ENCODE results near the gene KIF19.
"Not testable (repeated sequence)": the region's sequence is repeated elsewhere in the genome, so short reads cannot be mapped to it uniquely, and the experiment has no call there.

The KIF19 gene

GRCh38 chr17:74325743-74326379, at the start of gene KIF19:
KIF19 (plus strand) TSS chr17:74326226; CDS start chr17:74326350, 124 bp downstream.
- peak within 1 kb of the TSS; percentile 51; the same call in 1 of the 2 replicates for H3K4me2 ChIP-seq (ENCODE audit: low read depth, low read length)
- H3F3A ChIP-seq (ENCODE audit: insufficient read depth, low read length): no peaks in the 10 kb centered on the region
- no peak for TF ChIP-seq EZH2 (optimal IDR thresholded peaks at IDR 0.05; ENCODE audit: low read depth, low read length)
- TF ChIP-seq CTCF (IDR thresholded peaks at IDR 0.05; ENCODE audit: low read length): no peak
- TF ChIP-seq EZH2phosphoT487 (IDR thresholded peaks at IDR 0.05; ENCODE audit: low read length): no peak
- H3K9me2 ChIP-seq (replicated peaks; ENCODE audit: insufficient read depth, low read length): no peaks in the 10 kb centered on the region
- H2AFZ ChIP-seq (ENCODE audit: low read length): no peak within 1 kb of the TSS
- no peaks in the 10 kb centered on the region for H4K20me1 ChIP-seq (ENCODE audit: insufficient read depth, low read length)
- 0 out of 2 replicates have a peak, but pooled peaks cover 7% of the 10 kb centered on the region for H3K4me1 ChIP-seq (ENCODE audit: low read length)
- peak; percentile 39 for DNase-seq
- no peaks in the 10 kb centered on the region for H3K79me2 ChIP-seq (ENCODE audit: low read length)
- no peaks in the 10 kb centered on the region for H3K9me3 ChIP-seq (replicated peaks; ENCODE audit: insufficient read depth, low read length)
- no peaks in the 10 kb centered on the region for H3K36me3 ChIP-seq (replicated peaks; ENCODE audit: insufficient read depth, low read length)
- H3K9ac ChIP-seq (ENCODE audit: low read length): no peak within 1 kb of the TSS
- peaks cover 54% of the 10 kb centered on the region for H3K27me3 ChIP-seq (replicated peaks; ENCODE audit: insufficient read depth, low read length)
- H3K4me3 ChIP-seq (ENCODE audit: low read length): no peak within 1 kb of the TSS; the same call in 1 of the 2 replicates
- H3K27ac ChIP-seq (ENCODE audit: low read length): no peak within 1 kb of the TSS

- Histone ChIP-seq H3K36me3 (replicated peaks; ENCODE audit: insufficient read depth, low read length) (no peaks in the 10 kb centered on the region), H3K9me2 (replicated peaks; ENCODE audit: insufficient read depth, low read length) (no peaks in the 10 kb centered on the region), H3K79me2 (ENCODE audit: low read length) (no peaks in the 10 kb centered on the region), H3F3A (ENCODE audit: insufficient read depth, low read length) (no peaks in the 10 kb centered on the region), H4K20me1 (ENCODE audit: insufficient read depth, low read length) (no peaks in the 10 kb centered on the region), H3K9me3 (replicated peaks; ENCODE audit: insufficient read depth, low read length) (no peaks in the 10 kb centered on the region), H3K27ac (ENCODE audit: low read length) (no peak overlapping the region), H3K4me2 (ENCODE audit: low read depth, low read length) (no peak overlapping the region), H2AFZ (ENCODE audit: low read length) (no peak overlapping the region), H3K4me1 (ENCODE audit: low read length) (peaks cover 7% of the 10 kb centered on the region; the same call in 1 of the 2 replicates), H3K27me3 (replicated peaks; ENCODE audit: insufficient read depth, low read length) (peaks cover 69% of the 10 kb centered on the region), H3K4me3 (ENCODE audit: low read length) (no peak overlapping the region), H3K9ac (ENCODE audit: low read length) (no peak overlapping the region)
- no peak for DNase-seq
- no peak for TF ChIP-seq EZH2 (optimal IDR thresholded peaks at IDR 0.05; ENCODE audit: low read depth, low read length)
- no peak for TF ChIP-seq EZH2phosphoT487 (IDR thresholded peaks at IDR 0.05; ENCODE audit: low read length)
- TF ChIP-seq CTCF (IDR thresholded peaks at IDR 0.05; ENCODE audit: low read length): no peak
Observed at GRCh38 chr17:74276541-74277009, 49.5 kb upstream of the KIF19 start.

- Histone ChIP-seq H3K27ac (ENCODE audit: low read length) (no peak overlapping the region), H2AFZ (ENCODE audit: low read length) (no peak overlapping the region), H3F3A (ENCODE audit: insufficient read depth, low read length) (no peaks in the 10 kb centered on the region), H3K4me3 (ENCODE audit: low read length) (no peak overlapping the region), H3K9ac (ENCODE audit: low read length) (no peak overlapping the region), H3K27me3 (replicated peaks; ENCODE audit: insufficient read depth, low read length) (peaks cover 69% of the 10 kb centered on the region), H3K79me2 (ENCODE audit: low read length) (no peaks in the 10 kb centered on the region), H3K36me3 (replicated peaks; ENCODE audit: insufficient read depth, low read length) (no peaks in the 10 kb centered on the region), H3K9me2 (replicated peaks; ENCODE audit: insufficient read depth, low read length) (no peaks in the 10 kb centered on the region), H3K9me3 (replicated peaks; ENCODE audit: insufficient read depth, low read length) (no peaks in the 10 kb centered on the region), H3K4me2 (ENCODE audit: low read depth, low read length) (no peak overlapping the region), H3K4me1 (ENCODE audit: low read length) (peaks cover 7% of the 10 kb centered on the region; the same call in 1 of the 2 replicates), H4K20me1 (ENCODE audit: insufficient read depth, low read length) (no peaks in the 10 kb centered on the region)
- TF ChIP-seq EZH2phosphoT487 (IDR thresholded peaks at IDR 0.05; ENCODE audit: low read length) (no peak), EZH2 (optimal IDR thresholded peaks at IDR 0.05; ENCODE audit: low read depth, low read length) (no peak), CTCF (IDR thresholded peaks at IDR 0.05; ENCODE audit: low read length) (no peak)
- DNase-seq: no peak
Observed at GRCh38 chr17:74277935-74278334, 48.1 kb upstream of the KIF19 start.

GRCh38 chr17:74279617-74280016, 46.4 kb upstream of the KIF19 start:
- H3K79me2 ChIP-seq (ENCODE audit: low read length); H2AFZ ChIP-seq (ENCODE audit: low read length); H3K36me3 ChIP-seq (replicated peaks; ENCODE audit: insufficient read depth, low read length); H3K4me1 ChIP-seq (ENCODE audit: low read length); DNase-seq; H3K9ac ChIP-seq (ENCODE audit: low read length); H3K4me3 ChIP-seq (ENCODE audit: low read length); H4K20me1 ChIP-seq (ENCODE audit: insufficient read depth, low read length); H3K9me3 ChIP-seq (replicated peaks; ENCODE audit: insufficient read depth, low read length); H3F3A ChIP-seq (ENCODE audit: insufficient read depth, low read length); H3K9me2 ChIP-seq (replicated peaks; ENCODE audit: insufficient read depth, low read length); H3K27ac ChIP-seq (ENCODE audit: low read length): not testable (repeated sequence)
- Histone ChIP-seq H3K27me3 (replicated peaks; ENCODE audit: insufficient read depth, low read length) (peaks cover 62% of the 10 kb centered on the region), H3K4me2 (ENCODE audit: low read depth, low read length) (peak overlapping the region; percentile 18; the same call in 1 of the 2 replicates)

All from MM.1S (cell line).